ENCODE data around the gene DOCK2.

DNA sequence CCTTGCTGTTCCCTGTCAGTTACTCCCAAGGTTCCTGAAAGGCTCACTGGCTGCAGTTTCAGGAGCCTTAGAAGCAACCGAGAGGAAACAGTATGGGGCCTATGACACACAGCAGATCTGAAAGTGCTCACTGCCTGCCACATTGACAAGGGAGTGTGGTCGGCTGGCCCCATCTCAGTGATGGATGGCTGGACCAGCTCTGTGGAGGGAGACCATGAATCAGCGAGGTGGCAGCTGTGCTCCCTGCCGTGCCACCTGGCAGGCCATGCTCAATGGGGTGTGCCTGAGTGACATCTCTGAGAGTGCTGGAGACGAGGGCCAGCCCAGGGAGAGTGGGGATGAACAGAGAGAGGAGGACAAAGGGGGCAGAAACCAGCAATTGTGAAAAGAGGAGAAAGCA, 49.1 kb downstream of the DOCK2 start:
- TF ChIP-seq, protein P1, sequence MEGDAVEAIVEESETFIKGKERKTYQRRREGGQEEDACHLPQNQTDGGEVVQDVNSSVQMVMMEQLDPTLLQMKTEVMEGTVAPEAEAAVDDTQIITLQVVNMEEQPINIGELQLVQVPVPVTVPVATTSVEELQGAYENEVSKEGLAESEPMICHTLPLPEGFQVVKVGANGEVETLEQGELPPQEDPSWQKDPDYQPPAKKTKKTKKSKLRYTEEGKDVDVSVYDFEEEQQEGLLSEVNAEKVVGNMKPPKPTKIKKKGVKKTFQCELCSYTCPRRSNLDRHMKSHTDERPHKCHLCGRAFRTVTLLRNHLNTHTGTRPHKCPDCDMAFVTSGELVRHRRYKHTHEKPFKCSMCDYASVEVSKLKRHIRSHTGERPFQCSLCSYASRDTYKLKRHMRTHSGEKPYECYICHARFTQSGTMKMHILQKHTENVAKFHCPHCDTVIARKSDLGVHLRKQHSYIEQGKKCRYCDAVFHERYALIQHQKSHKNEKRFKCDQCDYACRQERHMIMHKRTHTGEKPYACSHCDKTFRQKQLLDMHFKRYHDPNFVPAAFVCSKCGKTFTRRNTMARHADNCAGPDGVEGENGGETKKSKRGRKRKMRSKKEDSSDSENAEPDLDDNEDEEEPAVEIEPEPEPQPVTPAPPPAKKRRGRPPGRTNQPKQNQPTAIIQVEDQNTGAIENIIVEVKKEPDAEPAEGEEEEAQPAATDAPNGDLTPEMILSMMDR (optimal IDR thresholded peaks at IDR 0.05 in 1 of 3, IDR thresholded peaks at IDR 0.05 in 1 of 3, conservative IDR thresholded peaks at IDR 0.05 in 1 of 3; ENCODE audit: extremely low read depth in 1 of 3, insufficient read depth in 2 of 3, low read length in 3 of 3) = no peak
- TF ChIP-seq EZH2 (IDR thresholded peaks at IDR 0.05; ENCODE audit: low read length) = no peak

All from keratinocyte (primary cell).